Heart left ventricle (tissue), 13 donors: Measurements from ENCODE around the gene LAMB1.

Source experiments
- CTCF ChIP-seq, 12 donors: fragments of 200-600 bp; sonication (generic) in 4 of 12; IDR thresholded peaks; one replicate each; pipeline versions ENCODE4 v1.5.0 to v1.8.0; 2018 to 2022; ENCODE audit warnings: antibody characterized with exemption in 12 of 12, mild to moderate bottlenecking in 5 of 12
- POLR2A ChIP-seq, 2 donors: fragments of 450-650 bp; IDR thresholded peaks; one replicate each; pipeline ENCODE4 v1.6.1; 2017; ENCODE audit warnings: antibody characterized with exemption in 2 of 2, mild to moderate bottlenecking in 2 of 2, moderate library complexity in 2 of 2
- donor health status: ischemic (EF 13 %, LVEDD 7.1; RV severe dilation, severe dysfunction).
- donor health status: DM: no; HTN: yes; CAD: no.
- donor health status: DM: no; HTN: no; CAD: no.
- donor health status: ischemic (EF 25% LVEDD 6.9; RV normal size, moderate dysfunction).
- donor health status: ischemic (EF 25% LVEDD 5.7; RV mildly dilated, moderate dysfunction).
- donor health status: ischemic (EF 35%, LVEDD 5.7; RV mildly dilated, moderate dysfunction).
- donor health status: nonischemic (EF 11% LVEDD 7.7; RV severe dilation, severe dysfunction).
- donor health status: DM: yes; HTN: yes; CAD: no.
- donor health status: PGD.
- donor health status: ischemic (EF 29% LVEDD 5.4; RV normal size, mild dysfunction).
- donor health status: nonischemic (EF 23%, LVEDD 6.1; RV moderate dilation, normal function).

GRCh38 chr7:107999779-108000560, 3.0 kb downstream of the LAMB1 start:
- TF ChIP-seq CTCF (IDR thresholded peaks at IDR 0.05), result no peak
- no peak for TF ChIP-seq POLR2A (IDR thresholded peaks at IDR 0.05)
